Central memory CD4-positive, alpha-beta T cell (primary cell): ENCODE data around the gene SUPT5H.
A peak's percentile ranks its signal among the peaks of the same experiment; 100 is the strongest.

Experiments
- DNase-seq: peaks from one replicate; pipeline ENCODE4 v3.0.0; 2022

SUPT5H gene

DNA sequence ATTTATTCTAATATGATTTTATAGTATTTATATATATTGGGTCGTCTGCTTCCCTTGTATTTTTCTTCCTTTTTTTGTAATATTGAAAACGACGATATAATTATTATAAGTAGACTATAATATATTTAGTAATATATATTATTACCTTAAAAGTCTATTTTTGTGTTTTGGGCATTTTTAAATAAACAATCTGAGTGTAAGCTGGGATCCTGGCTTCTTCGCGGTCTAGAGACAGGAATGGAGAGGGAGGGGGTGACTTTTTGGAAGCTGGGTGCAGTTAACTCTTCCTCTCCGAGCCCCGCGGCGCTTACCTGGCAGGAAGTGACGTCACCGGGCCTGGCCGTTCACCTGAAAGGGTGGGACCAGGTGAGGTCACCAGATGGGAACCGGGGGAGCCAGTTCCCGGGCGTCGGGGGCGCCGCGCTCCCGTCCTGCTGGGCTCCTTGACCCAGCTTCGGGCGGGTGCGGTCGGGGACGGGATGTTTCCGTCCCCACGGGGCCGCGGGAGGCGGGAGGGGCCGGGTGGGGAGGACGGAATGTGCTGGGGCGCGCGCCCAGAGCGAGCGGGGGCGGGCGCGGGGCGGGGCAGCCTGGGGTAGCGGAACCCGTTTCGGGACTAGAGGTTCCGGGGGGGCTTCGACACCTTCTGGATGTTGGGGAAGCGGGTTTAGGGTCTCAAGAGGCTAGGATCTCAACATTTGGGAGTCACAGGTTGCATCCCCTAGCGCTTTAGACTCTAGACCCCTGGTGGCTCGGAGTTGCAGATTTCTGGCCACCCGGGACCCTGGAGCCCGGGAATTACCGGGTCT, 36.0 kb upstream of the SUPT5H start:
- peak; percentile 86 for DNase-seq

DNA sequence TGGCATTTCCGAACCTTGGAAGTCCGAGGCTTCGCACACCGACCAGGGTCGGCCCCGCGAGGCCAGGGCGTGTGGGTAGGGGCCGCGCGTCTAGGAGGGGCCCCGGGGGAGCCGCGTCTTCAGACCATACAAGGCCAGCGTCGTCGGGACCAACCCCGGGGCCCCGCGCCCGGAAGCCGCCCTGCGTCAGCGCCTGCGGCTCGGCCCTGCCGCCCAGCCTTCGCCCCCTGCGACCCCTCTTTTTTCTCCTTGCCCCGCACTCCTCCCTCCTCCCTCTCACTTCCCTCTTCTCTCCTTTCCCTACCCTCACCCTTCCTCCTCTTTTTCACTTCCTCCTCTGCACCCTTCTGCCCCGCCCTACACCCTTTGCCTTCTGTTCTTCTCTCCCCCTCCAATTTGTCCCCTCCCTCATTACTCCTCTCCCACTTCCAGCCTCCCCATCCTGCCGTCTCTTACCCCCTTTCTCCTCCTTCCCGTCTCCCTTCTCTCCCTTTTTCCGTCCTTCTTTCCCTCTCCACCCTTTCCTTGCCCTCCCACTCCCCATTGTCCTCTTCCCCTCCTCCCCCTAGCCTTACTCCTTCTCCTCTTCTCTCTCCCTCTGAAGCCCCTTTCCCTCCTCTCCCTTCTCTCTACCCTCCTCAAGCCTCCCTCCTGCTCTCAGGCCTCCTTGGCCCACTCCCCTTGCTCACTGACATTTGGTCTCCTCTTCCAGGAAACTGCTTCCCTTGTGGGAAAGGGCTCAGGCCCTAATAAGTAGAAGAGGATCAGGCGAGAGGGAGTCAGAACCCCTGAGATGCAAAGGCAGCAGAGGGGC, 35.2 kb upstream of the SUPT5H start:
- DNase-seq: peak; percentile 81

- DNase-seq: no peak
These were observed 34.6 kb upstream of the SUPT5H start for GRCh38 chr19:39410831-39411080.

DNA sequence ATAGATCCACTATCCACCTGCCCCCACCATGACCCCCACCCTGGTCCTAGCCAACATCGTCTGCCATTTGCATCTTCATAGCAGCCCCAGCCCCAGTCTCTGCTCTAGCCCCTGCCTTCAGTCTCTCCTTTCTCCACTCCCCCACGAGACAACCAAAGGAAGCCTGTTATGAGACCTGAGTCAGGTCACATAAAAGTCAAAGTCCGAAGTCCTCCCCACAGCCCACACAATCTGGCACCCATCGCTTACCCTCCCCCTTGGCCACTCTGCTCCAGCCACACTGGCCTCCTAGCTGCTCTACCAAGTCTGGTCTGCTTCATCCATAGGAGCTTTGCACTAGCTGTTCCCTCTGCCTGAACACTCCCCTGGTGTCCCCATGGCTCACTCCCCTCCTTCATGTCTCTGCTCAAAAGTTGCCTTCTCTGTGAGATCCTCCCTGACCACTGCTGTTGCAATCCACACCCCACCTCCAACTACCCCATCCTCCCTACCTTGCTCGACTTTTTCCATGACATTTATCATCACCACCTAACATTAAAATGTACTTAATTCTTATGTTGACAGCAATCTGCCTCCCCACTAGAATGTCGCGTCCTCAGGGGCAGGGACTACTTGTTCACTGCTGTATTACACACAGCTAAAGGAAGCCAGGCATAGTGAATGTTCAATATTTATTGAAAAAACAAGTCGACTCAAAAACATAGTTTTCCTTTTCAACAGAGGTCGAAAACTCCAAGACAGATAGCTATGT, 34.1 kb upstream of the SUPT5H start:
- no peak for DNase-seq

DNA sequence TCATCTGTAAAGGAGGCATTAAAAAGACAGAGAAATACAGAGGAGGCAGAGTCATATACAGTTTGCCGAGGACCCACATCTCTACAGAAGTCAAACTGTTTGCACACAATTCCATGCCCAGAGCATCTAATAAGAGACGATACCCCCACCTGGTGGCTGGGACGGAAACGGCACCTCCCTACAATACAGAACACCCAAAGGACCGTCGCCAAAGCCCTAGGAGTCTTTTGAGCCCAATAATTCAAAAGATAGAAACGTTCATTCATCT, 33.6 kb upstream of the SUPT5H start:
- DNase-seq: peak; percentile 92

- peak; percentile 98 for DNase-seq
These were observed 33.1 kb upstream of the SUPT5H start, which contains the start of gene PLEKHG2 for GRCh38 chr19:39412100-39412866. Gene PLEKHG2 (plus strand): TSS chr19:39412669. CDS start chr19:39414087, 1,418 bp downstream.

GRCh38 chr19:39412867-39413271, 32.5 kb upstream of the SUPT5H start:
- DNase-seq: no peak

DNA sequence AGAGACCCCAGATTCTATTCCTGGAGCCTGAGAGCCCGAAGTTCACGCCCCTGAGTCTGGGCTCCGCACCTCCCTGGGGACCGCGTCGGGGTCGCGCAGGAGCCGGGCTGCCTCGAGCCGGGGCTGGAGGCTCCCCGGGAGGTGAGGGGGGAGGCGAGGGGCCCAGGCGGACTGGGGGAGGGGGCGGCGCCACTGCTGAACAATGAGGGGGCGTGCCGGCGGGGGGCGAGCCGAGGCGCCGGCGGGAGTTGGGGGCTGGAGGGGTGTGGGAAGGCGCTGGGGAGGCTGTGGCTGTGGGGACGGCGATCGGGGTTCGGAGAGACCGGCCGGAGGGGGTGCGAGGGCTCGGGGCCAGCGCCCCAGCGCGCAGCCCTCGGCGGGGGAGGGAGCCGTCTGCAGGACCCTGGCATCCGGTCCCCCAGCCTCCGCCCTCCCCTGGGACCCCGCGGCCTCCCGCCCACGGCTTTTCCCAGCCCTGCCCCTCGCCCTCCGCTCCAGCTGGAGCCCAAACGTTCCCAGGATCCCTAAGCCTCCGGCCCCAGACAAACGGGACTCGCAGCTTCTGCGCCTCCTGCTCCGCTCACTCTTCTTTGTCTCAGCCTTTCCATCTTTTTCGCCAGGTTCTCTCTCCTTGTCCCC, 32.0 kb upstream of the SUPT5H start:
- DNase-seq: no peak

DNA sequence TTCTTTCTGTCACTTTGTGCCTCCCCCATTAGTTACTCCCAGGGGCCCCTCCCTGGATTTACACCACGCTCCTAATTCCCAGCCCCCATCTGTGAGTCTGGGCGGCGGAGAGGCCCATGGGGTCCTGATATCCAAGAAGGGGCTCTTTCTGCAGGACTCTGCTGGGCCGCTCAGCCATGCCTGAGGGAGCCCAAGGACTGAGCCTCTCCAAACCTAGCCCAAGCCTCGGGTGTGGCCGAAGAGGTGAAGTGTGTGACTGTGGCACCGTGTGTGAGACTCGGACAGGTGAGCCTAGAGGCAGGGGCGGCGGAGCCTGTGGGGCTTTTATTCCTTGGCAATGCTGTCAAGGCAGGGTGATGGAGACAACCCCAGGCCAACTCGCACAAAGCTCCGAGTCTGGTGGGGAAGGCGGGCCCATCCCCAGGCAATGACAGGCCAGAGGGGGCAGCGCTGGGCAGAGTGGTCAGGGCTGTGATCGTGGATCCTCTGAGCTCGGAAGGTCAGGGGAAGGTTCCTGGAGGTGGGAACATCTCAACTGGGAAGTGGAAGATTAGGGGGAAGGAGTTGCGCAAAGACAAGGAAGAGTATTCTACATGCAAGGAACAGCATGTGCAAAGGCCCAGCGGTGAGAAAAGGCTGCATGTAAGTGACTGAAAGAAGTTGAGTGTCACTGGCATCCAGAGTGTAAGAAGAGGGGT, 31.3 kb upstream of the SUPT5H start:
- no peak for DNase-seq

DNA sequence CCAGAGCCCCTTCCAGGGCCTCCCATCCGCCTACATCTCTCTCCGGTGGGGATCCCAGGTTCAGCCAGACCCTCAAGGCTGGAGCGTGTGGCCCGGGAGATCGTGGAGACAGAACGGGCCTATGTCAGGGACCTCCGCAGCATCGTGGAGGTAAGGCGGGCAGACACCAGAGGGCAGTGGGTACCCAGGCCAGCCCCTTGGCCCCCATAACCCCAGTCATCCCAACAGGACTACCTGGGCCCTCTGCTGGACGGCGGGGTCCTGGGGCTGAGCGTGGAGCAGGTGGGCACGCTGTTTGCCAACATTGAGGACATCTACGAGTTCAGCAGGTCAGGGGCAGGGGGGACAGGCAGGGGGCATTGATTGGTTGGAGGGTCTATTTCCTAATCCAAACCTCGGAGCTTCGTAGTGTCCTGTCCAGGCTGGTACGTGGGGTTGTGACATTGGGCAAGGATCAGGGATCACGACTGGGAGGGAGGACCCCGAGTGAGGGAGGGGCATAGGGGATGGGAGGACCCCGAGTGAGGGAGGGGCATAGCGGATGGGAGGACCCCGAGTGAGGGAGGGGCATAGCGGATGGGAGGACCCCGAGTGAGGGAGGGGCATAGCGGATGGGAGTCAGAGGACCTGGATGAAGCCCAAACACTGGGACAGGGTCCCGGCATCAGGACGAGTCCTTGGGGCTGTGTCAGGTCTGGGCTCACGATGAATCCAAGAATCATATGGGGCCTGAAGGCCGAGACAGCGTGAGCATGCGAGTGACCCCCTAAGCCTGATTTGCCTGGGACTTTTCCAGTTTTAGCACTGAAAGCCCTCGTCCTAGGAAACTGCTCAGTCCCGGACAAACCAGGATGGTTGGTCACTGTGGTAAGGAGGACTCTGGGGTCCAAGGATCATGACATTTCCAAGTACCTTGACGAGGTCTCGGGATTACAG, 30.0 kb upstream of the SUPT5H start:
- no peak for DNase-seq

DNA sequence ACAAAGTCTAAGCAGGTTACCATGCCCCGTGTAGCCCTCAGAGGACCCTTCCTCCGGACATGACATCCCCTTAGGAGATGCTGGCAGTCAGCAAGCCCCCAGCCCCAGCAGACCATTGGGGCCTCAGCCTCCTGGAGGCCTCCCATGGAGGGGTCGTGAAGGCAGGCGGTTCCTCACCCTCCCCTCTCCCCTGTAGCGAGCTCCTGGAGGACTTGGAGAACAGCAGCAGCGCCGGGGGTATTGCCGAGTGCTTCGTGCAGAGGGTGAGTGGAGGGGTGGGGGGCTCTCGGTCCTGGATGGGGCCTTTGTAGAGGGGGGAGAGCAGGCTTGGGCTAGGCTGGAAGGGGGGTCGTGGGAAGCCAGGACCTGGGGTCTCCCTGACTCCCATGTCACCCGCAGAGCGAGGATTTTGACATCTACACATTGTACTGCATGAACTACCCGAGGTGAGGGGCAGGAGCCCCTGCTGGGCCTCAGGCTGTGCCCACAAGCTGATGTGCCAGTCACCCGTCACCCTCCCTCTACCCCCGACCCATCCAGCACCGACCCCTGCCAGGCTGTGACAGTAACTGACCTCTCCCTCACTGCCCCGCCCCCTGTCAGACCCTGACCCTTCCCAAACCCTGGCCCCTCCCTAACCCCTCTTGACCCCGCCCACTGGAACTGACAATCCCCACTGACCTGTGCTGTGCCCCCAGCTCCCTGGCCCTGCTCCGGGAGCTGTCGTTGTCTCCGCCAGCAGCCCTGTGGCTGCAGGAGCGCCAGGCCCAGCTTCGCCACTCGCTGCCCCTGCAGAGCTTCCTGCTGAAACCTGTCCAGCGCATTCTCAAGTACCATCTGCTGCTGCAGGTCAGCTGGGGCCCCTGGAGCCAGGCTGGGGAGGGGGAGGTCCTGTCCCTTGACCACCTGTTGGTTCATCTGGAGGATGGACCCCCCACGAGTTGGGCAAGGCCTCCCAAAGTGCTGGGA, 28.9 kb upstream of the SUPT5H start:
- DNase-seq: no peak

- DNase-seq: no peak
These were observed 27.8 kb upstream of the SUPT5H start for GRCh38 chr19:39417463-39418181.

- no peak for DNase-seq
These were observed 26.4 kb upstream of the SUPT5H start for GRCh38 chr19:39419003-39419402.

DNA sequence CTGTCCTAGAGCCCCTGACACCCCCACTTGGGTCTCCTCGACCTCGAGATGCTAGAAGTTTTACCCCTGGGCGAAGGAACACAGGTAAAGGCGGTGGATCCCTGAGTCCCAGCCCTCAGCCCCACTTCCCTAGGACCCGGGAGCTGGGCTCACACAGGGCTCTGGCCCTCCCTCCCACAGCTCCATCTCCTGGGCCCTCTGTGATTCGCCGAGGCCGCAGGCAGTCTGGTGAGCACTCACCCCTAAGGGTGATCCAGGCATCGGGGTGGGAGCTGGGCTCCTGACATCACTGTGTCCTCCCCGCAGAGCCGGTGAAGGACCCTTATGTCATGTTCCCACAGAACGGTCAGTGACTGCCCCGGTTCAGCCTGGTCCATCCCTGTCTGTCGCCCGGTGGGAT, 24.6 kb upstream of the SUPT5H start:
- no peak for DNase-seq

GRCh38 chr19:39422020-39422419, 23.4 kb upstream of the SUPT5H start:
- DNase-seq: no peak

DNA sequence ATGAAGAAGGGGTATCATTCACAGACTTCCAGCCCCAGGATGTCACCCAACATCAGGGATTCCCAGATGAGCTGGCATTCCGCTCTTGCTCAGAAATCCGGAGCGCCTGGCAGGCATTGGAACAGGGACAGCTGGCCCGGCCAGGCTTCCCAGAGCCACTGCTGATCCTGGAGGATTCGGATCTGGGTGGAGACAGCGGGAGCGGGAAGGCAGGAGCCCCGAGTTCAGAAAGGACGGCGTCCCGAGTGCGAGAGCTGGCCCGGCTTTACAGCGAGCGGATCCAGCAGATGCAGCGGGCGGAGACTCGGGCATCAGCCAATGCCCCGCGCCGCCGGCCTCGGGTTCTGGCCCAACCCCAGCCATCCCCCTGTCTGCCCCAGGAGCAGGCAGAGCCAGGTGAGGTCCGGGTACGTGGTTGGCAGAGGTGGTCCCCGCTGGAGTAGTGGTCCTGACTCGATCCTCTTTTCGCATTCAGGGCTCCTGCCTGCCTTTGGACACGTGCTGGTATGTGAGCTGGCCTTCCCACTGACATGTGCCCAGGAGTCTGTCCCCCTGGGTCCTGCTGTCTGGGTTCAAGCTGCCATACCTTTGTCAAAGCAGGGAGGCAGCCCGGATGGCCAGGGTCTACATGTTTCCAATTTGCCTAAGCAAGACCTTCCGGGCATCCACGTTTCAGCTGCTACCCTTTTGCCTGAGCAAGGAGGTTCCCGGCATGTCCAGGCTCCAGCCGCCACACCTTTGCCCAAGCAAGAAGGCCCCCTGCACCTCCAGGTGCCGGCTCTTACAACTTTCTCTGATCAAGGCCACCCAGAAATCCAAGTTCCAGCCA, 21.9 kb upstream of the SUPT5H start:
- no peak for DNase-seq

DNA sequence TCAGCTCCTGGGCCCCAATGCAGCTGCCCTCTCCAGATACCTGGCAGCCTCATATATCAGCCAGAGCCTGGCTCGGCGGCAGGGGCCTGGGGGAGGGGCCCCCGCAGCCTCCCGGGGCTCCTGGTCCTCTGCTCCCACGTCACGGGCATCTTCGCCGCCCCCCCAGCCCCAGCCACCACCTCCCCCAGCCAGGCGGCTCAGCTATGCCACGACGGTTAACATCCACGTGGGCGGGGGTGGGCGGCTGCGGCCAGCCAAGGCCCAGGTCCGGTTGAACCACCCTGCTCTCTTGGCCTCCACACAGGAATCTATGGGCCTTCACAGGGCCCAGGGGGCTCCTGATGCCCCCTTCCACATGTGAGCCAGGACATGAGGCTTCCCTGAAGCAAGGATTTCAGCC, 20.4 kb upstream of the SUPT5H start:
- DNase-seq: no peak

DNA sequence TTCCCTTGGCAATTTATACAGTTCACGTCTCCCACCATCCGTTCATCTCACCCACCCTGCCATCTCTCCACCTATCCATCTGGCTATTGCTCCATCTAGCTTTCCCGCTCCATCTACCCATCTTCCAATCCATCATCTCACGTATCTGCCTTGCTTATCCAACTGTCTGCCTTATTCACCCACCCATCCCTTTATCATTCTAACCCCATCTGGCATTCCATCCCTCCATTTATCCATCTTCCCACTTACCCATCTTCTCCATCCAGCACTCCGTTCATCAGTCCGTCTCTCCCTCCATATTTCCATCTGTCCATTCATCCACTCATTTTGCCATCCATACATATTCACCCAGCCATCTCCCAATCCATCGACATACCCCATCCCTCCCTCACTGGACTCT, 19.6 kb upstream of the SUPT5H start:
- DNase-seq: no peak
